GM10266 (cell line): ENCODE measurements around the gene PNRC2.
"Not testable (repeated sequence)": the region's sequence is repeated elsewhere in the genome, so short reads cannot be mapped to it uniquely, and the experiment has no call there.

Experiments
- DNase-seq: peaks from one replicate; pipeline ENCODE4 v3.0.0; 2012; ENCODE audit errors: extremely low spot score
- CTCF ChIP-seq: IDR thresholded peaks from 2 replicates; pipeline ENCODE4 v1.5.1; 2012; ENCODE audit warnings: mild to moderate bottlenecking, low read depth; ENCODE audit not compliant: control insufficient read depth, insufficient read depth; ENCODE audit errors: missing control alignments

The PNRC2 gene

GRCh38 chr1:23979387-23979880, 19.8 kb downstream of the PNRC2 start:
- TF ChIP-seq CTCF = no peak
- no peak for DNase-seq

- DNase-seq = peak; percentile 98
- TF ChIP-seq CTCF = peak; percentile 39
These were observed 20.5 kb downstream of the PNRC2 start, which contains the start of gene SRSF10 for GRCh38 chr1:23979881-23980727. Gene SRSF10 (minus strand): TSS chr1:23980327. CDS start chr1:23980255, 72 bp downstream.

GRCh38 chr1:23980728-23981070, 21.1 kb downstream of the PNRC2 start:
- TF ChIP-seq CTCF = no peak
- DNase-seq = peak; percentile 76

GRCh38 chr1:23984417-23985186, 25.0 kb downstream of the PNRC2 start:
- no peak for TF ChIP-seq CTCF
- no peak for DNase-seq

GRCh38 chr1:23987038-23987437, 27.4 kb downstream of the PNRC2 start:
- DNase-seq = not testable (repeated sequence)

- DNase-seq = no peak
- no peak for TF ChIP-seq CTCF
These were observed 29.6 kb downstream of the PNRC2 start for GRCh38 chr1:23989263-23989662.

- DNase-seq = not testable (repeated sequence)
These were observed 32.4 kb downstream of the PNRC2 start for GRCh38 chr1:23992011-23992410.

GRCh38 chr1:23995431-23995837, 35.8 kb downstream of the PNRC2 start:
- TF ChIP-seq CTCF = no peak
- DNase-seq = peak; percentile 67
